HPDE6-E6E7 (cell line): ENCODE data around the gene HES2.
"Not testable (repeated sequence)": the region's sequence is repeated elsewhere in the genome, so short reads cannot be mapped to it uniquely, and the experiment has no call there.

Experiments
- DNase-seq: peaks from one replicate; pipeline ENCODE4 v3.0.0; 2011; ENCODE audit warnings: missing footprints; ENCODE audit errors: extremely low spot score

HES2 gene

GRCh38 chr1:6437012-6437700, 17.4 kb upstream of the HES2 start:
- DNase-seq, result not testable (repeated sequence)

DNA sequence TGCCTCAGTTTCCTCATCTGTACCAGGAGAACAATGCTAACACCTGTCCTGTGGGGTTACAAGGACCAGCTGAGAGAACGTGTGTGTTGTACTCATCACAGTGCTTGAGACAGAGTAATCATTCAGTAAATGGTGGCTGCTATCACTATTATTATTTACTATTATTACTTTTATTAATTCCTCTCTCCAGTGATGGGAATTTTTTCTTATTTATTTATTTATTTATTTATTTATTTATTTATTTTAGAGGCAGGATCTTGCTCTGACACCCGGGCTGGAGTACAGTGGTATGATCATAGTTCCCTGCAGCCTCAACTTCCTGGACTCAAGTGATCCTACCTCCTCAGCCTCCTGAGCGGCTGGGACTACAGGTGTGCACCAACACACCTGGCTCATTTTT, 16.6 kb upstream of the HES2 start:
- not testable (repeated sequence) for DNase-seq

DNA sequence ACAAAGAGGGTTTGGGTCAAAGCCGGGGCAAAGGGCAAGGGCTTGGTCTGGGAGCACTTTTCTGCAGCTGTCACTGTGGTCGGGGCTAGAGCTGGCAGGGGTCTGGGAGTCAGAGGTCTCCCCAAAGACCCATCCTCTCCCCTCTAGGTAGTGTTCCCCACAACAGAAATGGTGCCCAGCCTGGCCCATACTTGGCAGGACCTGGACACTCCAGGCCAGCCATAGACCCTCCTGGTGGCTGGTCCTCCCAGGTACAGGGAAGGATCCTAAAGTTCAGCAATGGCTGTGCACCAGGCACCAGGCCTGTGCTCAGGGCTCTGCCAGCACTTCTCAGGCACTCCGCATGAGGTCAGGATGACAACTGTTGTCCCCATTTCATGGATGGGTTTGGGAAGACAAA, 15.8 kb upstream of the HES2 start:
- DNase-seq, result no peak

GRCh38 chr1:6435129-6435528, 15.4 kb upstream of the HES2 start:
- no peak for DNase-seq

DNA sequence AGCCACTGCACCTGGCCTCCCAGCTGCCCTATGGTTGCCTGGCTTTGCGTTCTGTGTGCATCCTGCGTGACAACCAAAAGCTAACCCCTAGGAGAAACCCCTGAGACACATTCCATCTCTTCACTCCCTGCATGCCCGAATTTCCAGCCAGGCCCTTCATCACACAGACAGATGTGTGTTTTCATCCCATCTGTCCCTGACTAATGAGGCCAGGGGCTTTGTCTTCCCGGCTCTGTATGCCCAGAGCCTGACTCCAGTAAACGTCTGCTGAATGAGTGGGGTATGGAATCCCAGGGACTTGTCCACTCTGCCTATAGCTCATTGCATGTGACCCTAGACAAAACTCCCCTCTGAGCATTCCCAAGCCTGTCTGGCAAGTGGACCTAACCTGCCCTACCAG, 14.5 kb upstream of the HES2 start:
- no peak for DNase-seq

DNA sequence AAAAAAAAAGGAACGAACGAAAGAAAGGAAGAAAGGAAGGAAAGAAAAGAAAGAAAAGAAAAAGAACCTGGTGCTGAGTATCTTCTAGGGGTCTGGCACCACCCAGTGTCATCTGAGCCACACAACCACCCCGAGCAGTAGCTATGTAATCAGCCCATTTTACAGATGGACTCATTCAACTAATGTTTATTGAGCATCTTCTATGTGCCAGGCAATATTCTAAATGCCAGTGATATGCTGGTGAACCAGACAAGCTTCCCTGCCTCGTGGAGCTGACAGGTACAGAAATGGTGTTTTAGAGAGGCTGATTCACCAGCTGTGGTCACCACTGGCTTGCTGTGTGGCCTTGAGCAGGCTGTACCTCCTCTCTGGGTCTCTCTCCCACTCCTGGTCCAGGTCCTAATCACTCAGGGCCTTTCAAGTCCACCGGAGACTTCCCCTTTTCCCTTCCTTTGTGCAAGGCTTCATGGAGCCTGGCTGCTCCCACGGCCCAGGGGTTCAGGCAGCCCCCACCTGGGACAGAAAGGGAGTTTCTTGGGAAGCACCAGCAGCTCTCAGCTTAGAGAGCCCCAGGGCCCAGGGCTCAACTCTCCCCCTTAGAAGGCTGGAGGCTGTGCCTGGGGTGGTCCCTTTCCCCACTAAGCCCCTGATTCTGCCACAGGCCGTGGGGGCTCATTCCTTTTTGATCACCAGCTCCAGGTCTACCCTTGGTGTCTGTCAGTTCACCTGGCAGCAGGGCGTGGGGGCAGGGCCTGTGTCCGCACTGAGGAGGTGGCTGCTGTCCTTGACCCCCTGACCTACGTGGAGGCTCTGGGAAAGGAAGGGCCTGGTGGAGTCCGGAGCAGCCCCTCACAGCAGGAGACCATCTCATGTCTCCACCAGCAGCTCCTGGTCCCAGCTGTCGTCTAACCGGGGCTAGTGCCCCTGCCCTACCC, 12.2 kb upstream of the HES2 start:
- not testable (repeated sequence) for DNase-seq

GRCh38 chr1:6429660-6430411, 10.1 kb upstream of the HES2 start:
- DNase-seq, result not testable (repeated sequence)

GRCh38 chr1:6428453-6428852, 8.7 kb upstream of the HES2 start:
- not testable (repeated sequence) for DNase-seq

DNA sequence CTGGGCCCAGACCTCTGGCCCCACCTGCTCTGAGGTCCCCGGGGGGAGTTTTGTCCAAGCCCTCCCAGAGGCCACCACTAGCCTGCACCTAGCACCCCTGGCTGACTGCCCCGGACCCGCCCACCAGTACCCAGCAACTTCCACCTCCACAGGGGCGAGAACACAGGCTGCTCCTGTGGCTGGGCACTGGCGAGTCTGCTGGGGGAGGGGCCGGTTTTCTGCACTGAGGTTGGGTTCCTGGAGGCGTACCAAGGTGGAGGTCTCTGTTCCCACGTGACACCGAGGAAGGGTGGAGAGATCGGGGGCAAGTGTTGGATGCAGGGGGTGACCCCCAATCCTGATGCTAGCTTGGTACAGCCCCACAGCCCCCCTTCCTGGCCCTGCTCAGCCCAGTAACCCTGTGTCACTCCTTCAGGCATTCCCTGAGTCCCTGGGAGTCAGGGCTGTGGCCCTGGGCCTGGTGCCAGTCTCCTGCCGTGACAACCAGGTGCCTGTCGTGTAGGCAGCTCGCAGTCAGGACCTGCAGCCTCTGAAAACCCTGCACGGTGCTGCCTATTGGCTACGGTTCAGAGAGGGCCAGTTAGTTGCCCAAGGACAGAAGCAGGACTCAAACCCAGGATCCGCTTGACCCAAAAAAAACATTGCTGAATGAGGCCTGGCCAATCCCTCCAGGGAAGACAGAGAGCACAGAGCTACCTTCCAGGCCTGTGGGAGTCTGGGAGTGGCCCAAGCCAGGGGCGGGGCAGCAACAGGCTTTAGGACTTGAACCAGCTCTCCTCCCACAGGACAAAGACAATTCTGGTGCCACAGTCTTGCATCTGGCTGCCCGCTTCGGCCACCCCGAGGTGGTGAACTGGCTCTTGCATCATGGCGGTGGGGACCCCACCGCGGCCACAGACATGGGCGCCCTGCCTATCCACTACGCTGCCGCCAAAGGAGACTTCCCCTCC, 8.0 kb upstream of the HES2 start:
- DNase-seq, result no peak

DNA sequence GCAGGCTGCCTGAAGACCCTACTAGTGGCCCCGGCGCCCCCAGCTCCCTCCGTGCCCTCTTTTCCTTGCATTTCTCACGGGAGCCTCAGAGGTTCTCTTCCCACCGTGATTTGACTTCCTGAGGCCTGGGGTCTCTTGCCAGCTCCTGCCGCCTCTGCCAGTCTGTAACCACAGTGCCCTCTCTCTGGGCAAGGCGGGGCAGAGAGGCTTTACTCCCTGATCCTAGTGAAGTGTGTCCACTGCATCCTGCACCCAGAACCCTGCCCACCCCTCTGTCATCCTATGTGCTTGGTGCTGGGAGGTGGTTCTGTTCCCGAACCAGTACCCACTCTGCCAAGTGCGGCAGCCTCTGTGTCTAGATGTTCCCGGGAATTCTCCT, 7.2 kb upstream of the HES2 start:
- DNase-seq, result no peak

DNA sequence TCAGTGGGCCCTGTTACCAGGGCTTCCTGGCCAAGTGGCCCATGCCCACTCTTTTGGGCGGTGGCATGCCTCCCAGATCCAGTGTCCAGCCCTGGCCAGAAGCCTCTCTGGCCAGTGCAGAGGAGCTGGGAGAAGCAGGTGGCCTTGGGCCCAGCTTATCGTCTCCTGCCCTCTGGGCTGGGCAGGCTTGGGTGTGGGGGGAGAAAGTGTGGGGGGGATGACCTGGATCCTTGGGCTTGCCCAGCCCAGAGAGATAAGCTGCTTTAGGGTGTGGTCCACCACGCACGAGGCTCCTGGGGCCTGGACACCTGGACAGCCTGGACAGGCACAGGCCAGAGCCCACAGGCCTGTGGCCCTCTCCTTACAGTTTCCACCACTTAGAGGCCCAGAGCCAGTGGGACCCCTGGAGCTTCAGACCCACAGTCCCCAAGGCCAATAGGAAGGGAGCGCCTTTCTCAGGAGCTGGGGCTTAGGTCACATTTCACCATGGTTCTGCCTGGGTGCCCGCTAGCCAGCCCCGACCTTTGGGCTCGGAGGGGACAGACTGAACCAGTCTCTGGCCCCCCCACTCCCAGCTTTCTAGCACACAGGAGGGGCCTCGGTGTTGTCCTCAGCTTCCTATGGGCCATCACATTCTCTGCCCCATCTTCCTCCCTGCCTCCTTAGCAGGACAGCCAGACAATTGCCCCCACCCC, 6.7 kb upstream of the HES2 start:
- no peak for DNase-seq

GRCh38 chr1:6425658-6426057, 5.9 kb upstream of the HES2 start:
- DNase-seq, result no peak

- no peak for DNase-seq
Observed at GRCh38 chr1:6424619-6425593, 5.2 kb upstream of the HES2 start, which contains the start of gene ESPN. Gene ESPN (plus strand): TSS chr1:6424776. CDS start chr1:6424956, 180 bp downstream.

GRCh38 chr1:6424000-6424565, 4.4 kb upstream of the HES2 start:
- no peak for DNase-seq

DNA sequence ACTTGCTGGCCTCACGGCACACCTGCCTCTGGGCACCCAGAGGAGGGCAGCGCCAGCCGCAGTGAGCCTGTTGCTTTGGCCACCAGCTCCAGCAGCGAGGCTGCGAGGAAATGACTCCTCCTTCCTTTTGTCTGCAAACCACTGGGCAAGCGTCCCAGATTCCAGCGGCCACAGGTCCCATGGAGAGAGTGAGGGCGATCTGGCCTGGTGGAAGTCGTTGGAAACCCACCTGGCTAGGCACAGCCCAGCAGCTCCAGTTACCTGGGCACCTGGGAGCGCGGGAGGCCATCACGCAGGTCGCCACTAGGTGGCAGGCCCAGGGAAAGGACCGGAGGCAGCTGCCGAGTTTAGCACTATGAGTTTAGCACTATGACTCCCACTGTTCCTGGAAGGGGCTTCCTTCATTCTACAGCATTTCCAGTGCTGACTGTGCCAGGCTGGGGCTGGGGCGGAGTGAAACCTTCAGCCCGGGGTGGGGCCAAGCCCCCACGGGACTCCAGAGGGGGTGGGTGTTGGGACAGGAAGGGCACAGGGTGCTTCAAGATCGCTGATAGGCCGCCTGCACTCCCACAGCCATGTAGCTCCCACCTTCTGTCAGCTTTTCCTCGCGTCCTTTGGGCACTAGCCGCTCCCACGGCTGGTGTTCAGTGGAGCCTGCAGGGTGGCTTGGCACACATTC, 3.7 kb upstream of the HES2 start:
- peak; percentile 84 for DNase-seq

GRCh38 chr1:6421266-6421665, 1.5 kb upstream of the HES2 start:
- no peak for DNase-seq

- DNase-seq, result no peak
Observed at GRCh38 chr1:6420454-6421042, 829 bp upstream of the HES2 start.

DNA sequence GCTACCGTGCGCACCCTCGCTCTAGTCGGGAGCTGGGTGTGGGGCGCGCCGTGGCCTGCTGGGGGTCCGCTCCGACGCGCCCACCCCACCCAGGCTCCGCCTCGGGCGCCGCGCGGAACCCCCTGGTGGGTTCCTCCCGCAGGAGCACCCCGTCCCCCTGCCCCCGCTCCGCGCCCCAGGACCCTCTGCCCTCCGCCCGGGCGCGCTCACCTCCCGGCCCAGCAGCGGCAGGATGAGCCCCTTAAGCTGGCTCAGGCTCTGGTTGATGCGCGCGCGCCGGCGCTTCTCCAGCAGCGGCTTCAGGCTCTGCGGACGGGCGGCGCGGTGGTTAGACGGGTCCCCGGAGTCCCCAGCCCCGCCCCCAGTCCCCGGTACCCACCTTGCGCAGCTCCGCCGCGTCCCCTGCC, 319 bp downstream of the HES2 start:
- no peak for DNase-seq
